PC-9 (cell line): Measurements from ENCODE around the gene BOLA1. TPM values are rescaled to one million over a fixed set of nuclear protein-coding genes. Genes with fewer than 3 reads are reported as not detected.
"Not testable (repeated sequence)": the region's sequence is repeated elsewhere in the genome, so short reads cannot be mapped to it uniquely, and the experiment has no call there.

Experiments
- BruUV-seq: library from RNA; stranded (reverse); fragments of 400-500 nt; replicated peaks from 2 replicates; lab custom pipeline; 2021; lab: Mats Ljungman, UMichigan
- CTCF ChIA-PET: fragments of 300-600 bp; sonication (Branson Sonifier 250); formaldehyde crosslinking; loops from one replicate; lab custom pipeline; 2022; ENCODE audit warnings: antibody characterized with exemption; lab: Charles Lee
- POLR2A ChIA-PET: fragments of 300-600 bp; sonication (Branson Sonifier 250); formaldehyde crosslinking; loops from one replicate; lab custom pipeline; 2022; ENCODE audit warnings: antibody characterized with exemption; ENCODE audit not compliant: unreplicated experiment; lab: Charles Lee
- DNase-seq, 2 experiments: peaks; one replicate each; pipeline versions ENCODE4 v3.0.0 to v3.0.0-alpha.2; 2015 to 2022; ENCODE audit warnings: mixed read lengths in 1 of 2
- H2AFZ ChIP-seq: fragments of 200-600 bp; sonication (generic); 2 replicates; pipeline ENCODE4 v1.8.1; 2017; ENCODE audit warnings: antibody characterized with exemption
- H3F3A ChIP-seq: fragments of 200-600 bp; sonication (generic); 2 replicates; pipeline ENCODE4 v1.8.1; 2017; ENCODE audit warnings: antibody characterized with exemption, mild to moderate bottlenecking, low read depth; ENCODE audit not compliant: insufficient read depth
- H3K27ac ChIP-seq: fragments of 200-600 bp; sonication (generic); 2 replicates; pipeline ENCODE4 v1.6.1; 2016; ENCODE audit warnings: mixed run types
- H3K27me3 ChIP-seq: fragments of 200-600 bp; sonication (generic); 2 replicates; pipeline ENCODE4 v1.6.1; 2016; ENCODE audit warnings: low read depth, mixed run types; ENCODE audit not compliant: insufficient read depth
- H3K36me3 ChIP-seq: fragments of 200-600 bp; sonication (generic); 2 replicates; pipeline ENCODE4 v1.6.1; 2016; ENCODE audit warnings: low read depth, mixed run types
- H3K4me1 ChIP-seq: fragments of 200-600 bp; sonication (generic); replicated peaks from 2 replicates; pipeline ENCODE4 v1.6.1; 2016; ENCODE audit warnings: mixed run types; ENCODE audit not compliant: insufficient read depth
- H3K4me2 ChIP-seq: fragments of 200-600 bp; sonication (generic); 2 replicates; pipeline ENCODE4 v1.6.1; 2017; ENCODE audit warnings: mixed run types
- H3K4me3 ChIP-seq: fragments of 200-600 bp; sonication (generic); 2 replicates; pipeline ENCODE4 v1.6.1; 2016; ENCODE audit warnings: mixed run types
- H3K79me2 ChIP-seq: fragments of 200-600 bp; sonication (generic); 2 replicates; pipeline ENCODE4 v1.6.1; 2017; ENCODE audit warnings: low read depth, mixed run types
- H3K9me2 ChIP-seq: fragments of 200-600 bp; sonication (generic); 2 replicates; pipeline ENCODE4 v1.8.1; 2017; ENCODE audit warnings: mild to moderate bottlenecking; ENCODE audit not compliant: insufficient read depth
- H3K9me3 ChIP-seq: fragments of 200-600 bp; sonication (generic); 2 replicates; pipeline ENCODE4 v1.8.1; 2016; ENCODE audit warnings: low read depth; ENCODE audit not compliant: insufficient read depth
- H4K20me1 ChIP-seq: fragments of 200-600 bp; sonication (generic); 2 replicates; pipeline ENCODE4 v1.8.1; 2017; ENCODE audit not compliant: insufficient read depth
- intact Hi-C: fragments of 100-400 bp; cut with micrococcal nuclease; formaldehyde crosslinking; loops from one replicate; pipeline ENCODE4 v1.10.0; 2022; ENCODE audit not compliant: unreplicated experiment
- total RNA-seq: library from RNA; stranded (reverse); gene quantifications from 2 replicates; pipeline ENCODE4 v1.2.3, GENCODE V29; 2021

Gene BOLA1
- total RNA-seq, 1 experiment from 2014 or later, result 16.2 TPM

DNA sequence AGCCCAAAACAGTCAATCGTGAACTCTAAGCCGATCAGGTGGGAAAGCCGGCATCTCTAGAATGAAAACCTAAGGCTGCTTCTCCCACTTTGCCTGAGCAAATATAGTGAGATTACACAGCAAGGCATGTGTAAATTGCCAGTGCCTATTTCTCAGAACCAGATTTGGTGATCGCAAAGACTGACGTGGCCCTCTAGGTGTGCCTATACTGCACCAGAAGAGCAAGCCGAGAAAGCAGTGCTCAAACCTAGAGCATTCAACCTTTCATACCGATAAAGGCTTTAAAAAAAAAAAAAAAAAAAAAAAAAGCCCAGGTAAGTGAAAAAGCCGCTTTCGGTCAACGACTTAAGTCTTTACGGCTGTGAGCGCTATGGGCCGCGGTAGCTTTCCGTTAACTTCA is 39.1 kb upstream of the BOLA1 start:
- not testable (repeated sequence) for H2AFZ ChIP-seq

DNA sequence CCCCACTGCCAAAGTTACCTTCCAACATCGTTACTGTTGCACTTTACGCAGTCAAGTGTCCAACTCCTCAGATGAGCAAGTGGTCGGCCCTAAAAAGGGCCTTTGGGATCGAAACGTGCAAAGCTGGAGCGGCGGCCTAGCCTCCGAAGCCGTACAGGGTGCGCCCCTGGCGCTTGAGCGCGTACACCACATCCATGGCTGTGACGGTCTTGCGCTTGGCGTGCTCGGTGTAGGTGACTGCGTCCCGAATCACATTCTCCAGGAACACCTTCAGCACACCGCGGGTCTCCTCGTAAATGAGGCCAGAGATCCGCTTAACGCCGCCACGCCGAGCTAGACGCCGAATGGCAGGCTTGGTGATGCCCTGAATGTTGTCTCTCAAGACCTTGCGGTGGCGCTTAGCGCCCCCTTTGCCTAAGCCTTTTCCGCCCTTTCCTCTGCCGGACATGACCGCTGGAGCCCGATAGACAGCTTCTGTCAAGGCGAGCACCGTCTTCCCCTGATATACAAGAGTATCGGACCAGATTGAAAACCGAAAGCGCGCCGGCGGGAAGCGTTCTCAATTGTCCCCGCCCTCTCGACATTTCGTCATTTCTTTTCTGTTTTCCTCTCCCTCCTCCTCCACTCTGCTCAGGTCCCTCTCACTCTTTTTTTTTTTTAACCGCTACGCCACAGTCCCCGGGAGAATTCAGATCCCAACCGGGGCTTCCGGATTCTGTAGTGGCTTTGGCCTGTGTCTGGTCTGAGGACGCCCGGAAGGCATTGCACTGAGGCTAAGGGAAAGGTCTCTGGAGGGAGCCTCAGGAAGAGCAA is 38.5 kb upstream of the BOLA1 start:
- H3K27me3 ChIP-seq, CTCF ChIA-PET: not testable (repeated sequence)

More for the DNA sequence above, 39.1 kb upstream of the BOLA1 start:
- POLR2A ChIA-PET, H3K36me3 ChIP-seq, H3K4me2 ChIP-seq, BruUV-seq, H3F3A ChIP-seq, H4K20me1 ChIP-seq, H3K27ac ChIP-seq, H3K4me3 ChIP-seq, H3K9me3 ChIP-seq, intact Hi-C loops, DNase-seq, H3K4me1 ChIP-seq, H3K27me3 ChIP-seq, H3K79me2 ChIP-seq, H3K9me2 ChIP-seq, CTCF ChIA-PET: not testable (repeated sequence)

DNA sequence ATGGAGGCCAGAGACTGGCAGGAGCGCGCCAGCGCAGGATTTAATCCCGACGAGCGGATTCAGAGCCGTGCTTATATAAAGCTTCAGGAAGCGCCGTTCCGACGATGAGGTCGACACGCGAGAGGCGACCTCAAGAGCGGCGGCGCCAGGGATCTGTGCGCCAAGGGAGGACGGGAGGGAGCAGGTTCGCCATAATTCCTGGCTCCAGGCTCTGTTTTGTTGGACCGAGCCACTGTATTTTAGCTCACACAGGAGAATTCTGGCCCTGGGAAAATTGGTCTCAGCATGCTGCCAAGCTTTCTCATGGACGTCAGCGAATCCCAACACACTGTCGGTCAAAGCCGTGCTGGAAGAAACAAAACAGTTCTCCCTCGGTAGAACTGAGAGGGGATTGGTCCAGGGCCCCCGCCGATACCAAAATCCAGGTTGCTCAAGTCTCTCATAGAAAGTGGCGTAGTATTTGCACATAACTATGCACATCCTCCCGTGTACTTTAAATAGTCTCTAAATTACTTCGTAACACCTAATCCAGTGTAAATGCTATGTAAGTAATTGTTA is 37.8 kb upstream of the BOLA1 start:
- H3K9me3 ChIP-seq, POLR2A ChIA-PET, H3K27ac ChIP-seq, intact Hi-C loops, CTCF ChIA-PET, H4K20me1 ChIP-seq, DNase-seq, H2AFZ ChIP-seq, H3K79me2 ChIP-seq, H3K4me3 ChIP-seq, H3F3A ChIP-seq, H3K9me2 ChIP-seq, H3K4me2 ChIP-seq, H3K4me1 ChIP-seq, H3K27me3 ChIP-seq, BruUV-seq, H3K36me3 ChIP-seq: not testable (repeated sequence)

More for the DNA sequence above, 38.5 kb upstream of the BOLA1 start:
- H3K9me3 ChIP-seq, H4K20me1 ChIP-seq, H3K27ac ChIP-seq, DNase-seq, H3F3A ChIP-seq, intact Hi-C loops, POLR2A ChIA-PET, H3K4me2 ChIP-seq, H2AFZ ChIP-seq, H3K4me3 ChIP-seq, H3K4me1 ChIP-seq, H3K79me2 ChIP-seq, BruUV-seq, H3K36me3 ChIP-seq, H3K9me2 ChIP-seq: not testable (repeated sequence)

DNA sequence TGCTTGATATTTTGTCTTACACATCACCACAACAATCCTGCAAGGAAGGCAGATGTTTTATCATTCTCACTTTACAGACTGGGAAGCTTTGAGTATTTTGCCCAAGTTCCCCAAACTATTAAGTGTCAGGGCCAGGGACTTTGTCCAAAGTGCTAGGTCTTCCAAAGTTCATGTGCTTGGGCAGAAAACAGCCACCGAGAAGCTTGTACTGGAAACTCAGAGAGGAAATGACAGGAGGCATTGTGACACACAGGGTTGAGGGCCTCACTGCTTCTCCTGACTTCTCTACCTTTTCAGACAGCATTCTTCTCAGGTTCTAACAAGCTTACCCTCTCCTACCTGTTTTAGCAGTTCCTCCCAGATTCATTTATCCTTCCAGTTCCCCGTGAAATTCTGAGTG is 32.5 kb upstream of the BOLA1 start:
- H3K9me2 ChIP-seq, intact Hi-C loops, H3K79me2 ChIP-seq, H3K4me3 ChIP-seq, BruUV-seq, DNase-seq, H3K36me3 ChIP-seq, H3K4me2 ChIP-seq, POLR2A ChIA-PET, H2AFZ ChIP-seq, H3K27ac ChIP-seq, H3K9me3 ChIP-seq, CTCF ChIA-PET, H3F3A ChIP-seq, H3K4me1 ChIP-seq, H4K20me1 ChIP-seq, H3K27me3 ChIP-seq: not testable (repeated sequence)

DNA sequence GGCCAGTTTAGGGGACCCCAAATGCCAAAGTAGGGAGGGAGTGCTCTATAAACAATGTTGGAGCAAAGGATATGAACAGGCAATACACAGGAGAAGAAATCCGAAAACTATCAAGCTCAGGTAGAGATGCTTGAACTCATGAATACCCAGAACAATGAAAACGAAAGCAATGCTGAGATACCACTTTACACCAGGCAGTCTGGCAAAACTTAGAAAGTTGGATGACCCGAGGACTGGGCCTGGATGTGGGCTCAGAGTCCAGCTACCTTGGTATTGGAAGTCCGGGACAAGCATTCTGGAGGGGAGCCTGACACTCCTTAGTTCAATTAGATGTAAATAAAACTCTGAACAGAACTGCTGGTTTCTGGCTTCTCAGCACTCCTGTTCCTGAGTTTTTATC is 26.3 kb upstream of the BOLA1 start:
- BruUV-seq, CTCF ChIA-PET, H3K9me3 ChIP-seq, H4K20me1 ChIP-seq, H3K27ac ChIP-seq, POLR2A ChIA-PET, DNase-seq, H3K9me2 ChIP-seq, H3K4me3 ChIP-seq, H3K4me1 ChIP-seq, H3K79me2 ChIP-seq, H3K36me3 ChIP-seq, H3F3A ChIP-seq, H3K27me3 ChIP-seq, H2AFZ ChIP-seq, H3K4me2 ChIP-seq, intact Hi-C loops: not testable (repeated sequence)
